ENCODE results near the gene CAMSAP1.

CAMSAP1 gene

DNA sequence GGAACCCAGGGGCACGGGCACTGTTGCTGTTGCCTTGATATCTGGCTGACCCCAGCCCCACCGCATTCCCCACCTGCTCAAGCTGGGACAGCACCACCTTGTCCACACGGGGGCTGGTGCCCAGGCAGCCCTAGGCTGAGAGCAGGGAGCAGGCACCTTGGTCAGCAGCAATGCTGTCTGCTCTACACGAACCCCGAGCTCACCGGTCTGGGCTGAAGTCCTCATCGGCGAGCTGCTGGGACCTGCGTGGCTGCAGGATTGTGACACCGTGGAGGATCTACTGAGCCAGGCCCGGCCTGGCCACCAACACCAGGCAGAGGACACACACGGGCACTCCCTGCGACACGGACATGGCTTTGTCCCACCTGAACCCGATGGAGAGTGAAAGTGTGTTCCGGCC is 127.3 kb downstream of the CAMSAP1 start:
- in situ Hi-C loops (cut with HindIII; ENCODE audit: low sequenced_read_pairs), result no loop called here
- no peak overlapping the region for H3K4me3 ChIP-seq (ENCODE audit: low read depth, low read length)
- TF ChIP-seq, protein P1, sequence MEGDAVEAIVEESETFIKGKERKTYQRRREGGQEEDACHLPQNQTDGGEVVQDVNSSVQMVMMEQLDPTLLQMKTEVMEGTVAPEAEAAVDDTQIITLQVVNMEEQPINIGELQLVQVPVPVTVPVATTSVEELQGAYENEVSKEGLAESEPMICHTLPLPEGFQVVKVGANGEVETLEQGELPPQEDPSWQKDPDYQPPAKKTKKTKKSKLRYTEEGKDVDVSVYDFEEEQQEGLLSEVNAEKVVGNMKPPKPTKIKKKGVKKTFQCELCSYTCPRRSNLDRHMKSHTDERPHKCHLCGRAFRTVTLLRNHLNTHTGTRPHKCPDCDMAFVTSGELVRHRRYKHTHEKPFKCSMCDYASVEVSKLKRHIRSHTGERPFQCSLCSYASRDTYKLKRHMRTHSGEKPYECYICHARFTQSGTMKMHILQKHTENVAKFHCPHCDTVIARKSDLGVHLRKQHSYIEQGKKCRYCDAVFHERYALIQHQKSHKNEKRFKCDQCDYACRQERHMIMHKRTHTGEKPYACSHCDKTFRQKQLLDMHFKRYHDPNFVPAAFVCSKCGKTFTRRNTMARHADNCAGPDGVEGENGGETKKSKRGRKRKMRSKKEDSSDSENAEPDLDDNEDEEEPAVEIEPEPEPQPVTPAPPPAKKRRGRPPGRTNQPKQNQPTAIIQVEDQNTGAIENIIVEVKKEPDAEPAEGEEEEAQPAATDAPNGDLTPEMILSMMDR (IDR thresholded peaks at IDR 0.05; ENCODE audit: low read depth, low read length), result no peak
- no peak for DNase-seq (ENCODE audit: low read depth, low spot score)

DNA sequence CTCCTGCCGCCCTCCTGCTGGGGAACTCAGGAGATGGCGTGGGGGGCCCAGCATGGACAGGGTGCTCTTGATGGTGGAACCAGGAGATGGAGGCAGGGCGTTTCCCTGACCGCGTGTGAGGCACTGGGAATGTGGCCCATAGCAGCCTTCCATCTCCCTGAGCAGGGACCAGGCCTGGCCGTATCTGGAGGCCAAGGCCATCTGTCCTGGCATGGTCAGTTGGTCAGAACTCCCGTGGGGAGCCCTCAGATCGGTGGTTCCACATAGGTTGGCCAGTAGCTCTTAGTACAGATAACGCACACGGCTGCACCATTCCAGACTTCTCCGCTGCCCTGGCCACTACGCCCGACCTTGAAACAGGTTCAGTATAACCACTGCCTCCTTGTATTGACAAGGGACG is 127.8 kb downstream of the CAMSAP1 start:
- DNase-seq (ENCODE audit: low read depth, low spot score), result no peak
- in situ Hi-C loops (cut with HindIII; ENCODE audit: low sequenced_read_pairs), result no loop called here
- TF ChIP-seq, protein P1 (IDR thresholded peaks at IDR 0.05; ENCODE audit: low read depth, low read length), result no peak
- no peak overlapping the region for H3K4me3 ChIP-seq (ENCODE audit: low read depth, low read length)

DNA sequence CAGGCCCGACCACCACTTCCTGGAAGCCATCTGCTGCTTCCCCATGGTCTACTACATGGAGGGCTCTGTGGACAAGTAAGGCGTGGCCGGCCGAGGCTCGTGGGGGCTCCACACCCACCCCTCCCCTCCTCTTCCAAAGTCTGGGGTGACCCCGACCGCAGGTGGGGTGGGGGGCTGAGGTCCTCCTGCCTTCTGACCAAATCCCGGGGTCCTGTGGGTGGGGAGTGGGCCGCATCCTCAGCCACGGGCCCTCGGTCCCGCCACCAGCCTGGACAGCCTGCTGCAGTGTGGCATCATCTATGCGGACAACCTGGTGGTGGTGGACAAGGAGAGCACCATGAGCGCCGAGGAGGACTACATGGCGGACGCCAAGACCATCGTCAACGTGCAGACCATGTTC is 128.9 kb downstream of the CAMSAP1 start:
- no peak overlapping the region for H3K4me3 ChIP-seq (ENCODE audit: low read depth, low read length)
- DNase-seq (ENCODE audit: low read depth, low spot score), result no peak
- in situ Hi-C loops (cut with HindIII; ENCODE audit: low sequenced_read_pairs), result no loop called here
- TF ChIP-seq, protein P1 (IDR thresholded peaks at IDR 0.05; ENCODE audit: low read depth, low read length), result no peak

DNA sequence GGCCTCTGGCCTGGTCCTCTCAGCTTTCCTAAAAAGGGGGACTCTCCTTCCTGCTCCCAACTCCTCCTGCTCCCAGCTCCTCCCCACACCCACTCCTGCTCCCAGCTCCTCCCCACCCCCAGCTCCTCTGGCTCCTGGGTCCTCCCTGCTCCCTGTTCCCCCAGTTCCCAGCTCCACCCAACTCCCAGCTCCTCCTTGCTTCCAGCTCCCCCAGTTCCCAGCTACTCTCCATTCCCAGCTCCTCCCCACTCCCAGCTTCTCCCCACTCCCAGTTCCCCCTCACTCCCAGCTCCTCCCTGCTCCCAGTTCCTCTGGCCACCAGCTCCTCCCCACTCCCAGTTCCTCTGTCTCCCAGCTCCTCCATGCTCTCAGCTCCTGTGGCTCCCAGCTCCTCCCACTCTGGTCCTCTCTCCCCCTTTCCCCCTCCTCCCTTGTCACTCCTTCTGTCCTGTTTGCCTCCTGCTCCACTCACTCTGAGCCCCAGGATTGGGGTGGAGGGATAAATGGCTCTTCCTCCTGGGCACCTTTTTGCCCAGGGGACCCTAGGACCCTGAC is 129.6 kb downstream of the CAMSAP1 start:
- in situ Hi-C loops (cut with HindIII; ENCODE audit: low sequenced_read_pairs), result no loop called here
- no peak for DNase-seq (ENCODE audit: low read depth, low spot score)
- no peak overlapping the region for H3K4me3 ChIP-seq (ENCODE audit: low read depth, low read length)
- TF ChIP-seq, protein P1 (IDR thresholded peaks at IDR 0.05; ENCODE audit: low read depth, low read length), result no peak

DNA sequence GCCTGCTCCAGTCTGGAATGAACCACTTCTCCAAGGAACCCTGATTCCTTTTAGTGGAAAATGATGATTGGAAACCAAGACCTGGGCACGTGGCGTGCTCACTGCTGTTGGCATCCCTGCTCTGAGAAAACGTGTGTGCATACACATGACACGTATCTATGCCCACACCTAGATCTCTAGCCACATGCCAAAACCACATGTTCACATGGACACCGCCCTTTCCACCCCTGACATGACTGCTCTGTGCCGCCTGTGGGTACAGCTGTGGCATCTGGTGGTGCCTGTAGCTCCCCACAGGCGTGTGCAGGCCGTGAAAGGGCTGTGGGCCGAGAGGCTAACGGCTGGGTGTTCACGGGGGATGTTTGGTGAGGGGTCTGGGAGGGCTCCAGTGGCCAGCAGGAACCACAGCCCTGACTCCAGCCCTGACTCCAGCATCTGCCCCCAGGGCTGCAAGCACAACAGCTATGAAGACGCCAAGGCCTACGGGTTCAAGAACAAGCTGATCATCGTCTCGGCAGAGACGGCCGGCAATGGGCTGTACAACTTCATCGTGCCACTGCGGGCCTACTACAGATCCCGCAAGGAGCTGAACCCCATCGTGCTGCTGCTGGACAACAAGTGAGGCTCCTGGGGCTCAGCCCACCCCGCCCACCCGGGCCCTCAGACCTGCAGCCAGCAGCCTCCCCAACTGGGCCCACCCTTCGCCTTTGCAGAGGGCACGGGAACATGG is 130.3 kb downstream of the CAMSAP1 start:
- in situ Hi-C loops (cut with HindIII; ENCODE audit: low sequenced_read_pairs), result no loop called here
- no peak for DNase-seq (ENCODE audit: low read depth, low spot score)
- TF ChIP-seq, protein P1 (IDR thresholded peaks at IDR 0.05; ENCODE audit: low read depth, low read length), result no peak

DNA sequence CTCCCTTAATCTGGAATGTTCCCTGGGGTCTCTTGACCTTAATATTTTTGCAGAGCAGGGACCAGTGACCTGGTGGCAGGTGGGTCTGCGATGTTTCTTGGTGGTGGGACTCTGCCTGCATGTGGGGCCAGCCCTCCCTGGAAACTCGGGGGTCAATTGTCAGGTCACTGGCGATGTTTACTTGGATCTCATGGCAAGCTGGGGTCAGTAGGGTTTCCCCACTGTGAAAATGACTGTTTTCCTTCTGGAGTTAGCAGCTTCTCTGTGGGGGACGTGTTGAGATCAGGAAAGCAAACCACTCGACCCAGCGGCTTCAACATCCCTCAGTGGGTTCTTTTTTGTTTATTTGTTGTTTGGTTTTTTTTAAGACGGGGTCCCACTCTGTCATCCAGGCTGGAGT is 131.4 kb downstream of the CAMSAP1 start:
- H3K4me3 ChIP-seq (ENCODE audit: low read depth, low read length), result no peak overlapping the region
- in situ Hi-C loops (cut with HindIII; ENCODE audit: low sequenced_read_pairs), result no loop called here
- no peak for DNase-seq (ENCODE audit: low read depth, low spot score)
- TF ChIP-seq, protein P1 (IDR thresholded peaks at IDR 0.05; ENCODE audit: low read depth, low read length), result no peak

More for the DNA sequence above, 130.3 kb downstream of the CAMSAP1 start:
- H3K4me3 ChIP-seq (ENCODE audit: low read depth, low read length), result no peak overlapping the region
